ENCODE data around the gene PRKACG.
A peak's percentile ranks its signal among the peaks of the same experiment; 100 is the strongest.

PRKACG gene

GRCh38 chr9:68974901-68975300, 39.0 kb downstream of the PRKACG start:
- Histone ChIP-seq H2BK15ac (ENCODE audit: low read depth, poor library complexity, severe bottlenecking) (no peak overlapping the region), H3K27ac (ENCODE audit: low read length, poor library complexity, severe bottlenecking) (no peak overlapping the region), H2AFZ (ENCODE audit: low read depth, low read length) (no peak overlapping the region), H3K27me3 (ENCODE audit: control insufficient read depth in 1 of 2, insufficient read depth in 1 of 2, low read length in 2 of 2) (peaks cover 0 to 1% of the 10 kb centered on the region in 2 experiments), H3K4me2 (ENCODE audit: low read length, poor library complexity, severe bottlenecking) (no peak overlapping the region), H3K4ac (ENCODE audit: low read depth in 1 of 2, low read length in 2 of 2) (no peak overlapping the region), H4K91ac (ENCODE audit: low read length) (no peak overlapping the region), H3K4me3 (ENCODE audit: insufficient read depth in 1 of 2, low read depth in 1 of 2, low read length in 2 of 2) (no peak overlapping the region), H2BK5ac (ENCODE audit: low read depth, low read length, poor library complexity, severe bottlenecking) (no peak overlapping the region), H3K4me1 (ENCODE audit: control insufficient read depth, insufficient read depth, low read depth, low read length) (no peaks in the 10 kb centered on the region), H4K8ac (ENCODE audit: low read length) (peak overlapping the region; percentile 41), H3K18ac (ENCODE audit: low read depth in 1 of 2, low read length in 2 of 2) (peak overlapping the region in 1 of 2 experiments; percentile 21), H2BK120ac (ENCODE audit: low read depth, low read length) (peak overlapping the region; percentile 34), H3K23ac (ENCODE audit: low read length in 2 of 2) (no peak overlapping the region), H3K9ac (ENCODE audit: low read length) (no peak overlapping the region), H2AK5ac (ENCODE audit: low read length, severe bottlenecking) (no peak overlapping the region), H3K14ac (ENCODE audit: low read length in 2 of 2) (no peak overlapping the region), H2BK12ac (ENCODE audit: low read length in 2 of 2) (peak overlapping the region in 1 of 2 experiments; percentile 31), H3K9me3 (ENCODE audit: control insufficient read depth, low read length) (no peaks in the 10 kb centered on the region), H3K36me3 (ENCODE audit: control insufficient read depth in 1 of 2, insufficient read depth in 2 of 2, low read depth in 1 of 2, low read length in 2 of 2) (no peaks in the 10 kb centered on the region), H3K79me1 (replicated peaks; ENCODE audit: low read length, poor library complexity, severe bottlenecking) (no peaks in the 10 kb centered on the region)
- WGBS, result no CpG with 5 or more reads among the region's 3 CpGs
- no peak for DNase-seq

GRCh38 chr9:68974431-68974830, 39.5 kb downstream of the PRKACG start:
- no peak overlapping the region for H3K4ac ChIP-seq (ENCODE audit: low read depth in 1 of 2, low read length in 2 of 2)
- no peak overlapping the region for H2AK5ac ChIP-seq (ENCODE audit: low read length, severe bottlenecking)
- H3K36me3 ChIP-seq (ENCODE audit: control insufficient read depth in 1 of 2, insufficient read depth in 2 of 2, low read depth in 1 of 2, low read length in 2 of 2), result no peaks in the 10 kb centered on the region
- no peak overlapping the region for H3K27ac ChIP-seq (ENCODE audit: low read length, poor library complexity, severe bottlenecking)
- H3K14ac ChIP-seq (ENCODE audit: low read length in 2 of 2), result no peak overlapping the region
- H2BK5ac ChIP-seq (ENCODE audit: low read depth, low read length, poor library complexity, severe bottlenecking), result no peak overlapping the region
- no peak overlapping the region for H3K23ac ChIP-seq (ENCODE audit: low read length in 2 of 2)
- no peaks in the 10 kb centered on the region for H3K9me3 ChIP-seq (ENCODE audit: control insufficient read depth, low read length)
- no peak overlapping the region for H4K91ac ChIP-seq (ENCODE audit: low read length)
- no peaks in the 10 kb centered on the region for H3K27me3 ChIP-seq (ENCODE audit: control insufficient read depth in 1 of 2, insufficient read depth in 1 of 2, low read length in 2 of 2)
- DNase-seq, result no peak
- no peak overlapping the region for H3K4me3 ChIP-seq (ENCODE audit: insufficient read depth in 1 of 2, low read depth in 1 of 2, low read length in 2 of 2)
- no peak overlapping the region for H3K18ac ChIP-seq (ENCODE audit: low read depth in 1 of 2, low read length in 2 of 2)
- no peaks in the 10 kb centered on the region for H3K4me1 ChIP-seq (ENCODE audit: control insufficient read depth, insufficient read depth, low read depth, low read length)
- no peak overlapping the region for H4K8ac ChIP-seq (ENCODE audit: low read length)
- 86% methylated on average over 4 of the region's 5 CpGs for WGBS
- H2AFZ ChIP-seq (ENCODE audit: low read depth, low read length), result no peak overlapping the region
- no peak overlapping the region for H3K4me2 ChIP-seq (ENCODE audit: low read length, poor library complexity, severe bottlenecking)
- no peaks in the 10 kb centered on the region for H3K79me1 ChIP-seq (replicated peaks; ENCODE audit: low read length, poor library complexity, severe bottlenecking)
- no peak overlapping the region for H2BK120ac ChIP-seq (ENCODE audit: low read depth, low read length)
- H3K9ac ChIP-seq (ENCODE audit: low read length), result no peak overlapping the region
- H2BK12ac ChIP-seq (ENCODE audit: low read length in 2 of 2), result no peak overlapping the region
- no peak overlapping the region for H2BK15ac ChIP-seq (ENCODE audit: low read depth, poor library complexity, severe bottlenecking)

GRCh38 chr9:68973619-68974018, 40.3 kb downstream of the PRKACG start:
- Histone ChIP-seq H3K27me3 (ENCODE audit: control insufficient read depth in 1 of 2, insufficient read depth in 1 of 2, low read length in 2 of 2) (no peaks in the 10 kb centered on the region), H3K79me1 (replicated peaks; ENCODE audit: low read length, poor library complexity, severe bottlenecking) (no peaks in the 10 kb centered on the region), H3K14ac (ENCODE audit: low read length in 2 of 2) (no peak overlapping the region), H3K4me2 (ENCODE audit: low read length, poor library complexity, severe bottlenecking) (no peak overlapping the region), H2AK5ac (ENCODE audit: low read length, severe bottlenecking) (no peak overlapping the region), H3K4me3 (ENCODE audit: insufficient read depth in 1 of 2, low read depth in 1 of 2, low read length in 2 of 2) (no peak overlapping the region), H2BK12ac (ENCODE audit: low read length in 2 of 2) (no peak overlapping the region), H2AFZ (ENCODE audit: low read depth, low read length) (no peak overlapping the region), H3K18ac (ENCODE audit: low read depth in 1 of 2, low read length in 2 of 2) (peak overlapping the region in 1 of 2 experiments; percentile 18), H3K9ac (ENCODE audit: low read length) (no peak overlapping the region), H3K9me3 (ENCODE audit: control insufficient read depth, low read length) (no peaks in the 10 kb centered on the region), H4K91ac (ENCODE audit: low read length) (no peak overlapping the region), H3K23ac (ENCODE audit: low read length in 2 of 2) (no peak overlapping the region), H3K27ac (ENCODE audit: low read length, poor library complexity, severe bottlenecking) (no peak overlapping the region), H2BK120ac (ENCODE audit: low read depth, low read length) (no peak overlapping the region), H3K36me3 (ENCODE audit: control insufficient read depth in 1 of 2, insufficient read depth in 2 of 2, low read depth in 1 of 2, low read length in 2 of 2) (no peaks in the 10 kb centered on the region), H4K8ac (ENCODE audit: low read length) (no peak overlapping the region), H2BK5ac (ENCODE audit: low read depth, low read length, poor library complexity, severe bottlenecking) (no peak overlapping the region), H3K4me1 (ENCODE audit: control insufficient read depth, insufficient read depth, low read depth, low read length) (no peaks in the 10 kb centered on the region), H3K4ac (ENCODE audit: low read depth in 1 of 2, low read length in 2 of 2) (no peak overlapping the region), H2BK15ac (ENCODE audit: low read depth, poor library complexity, severe bottlenecking) (no peak overlapping the region)
- DNase-seq, result no peak
- WGBS, result 93% methylated on average over 3 of the region's 3 CpGs

GRCh38 chr9:68970151-68970550, 43.8 kb downstream of the PRKACG start:
- Histone ChIP-seq H3K27ac (ENCODE audit: low read length, poor library complexity, severe bottlenecking) (no peak overlapping the region), H3K23ac (ENCODE audit: low read length in 2 of 2) (no peak overlapping the region), H4K91ac (ENCODE audit: low read length) (no peak overlapping the region), H2BK15ac (ENCODE audit: low read depth, poor library complexity, severe bottlenecking) (no peak overlapping the region), H4K8ac (ENCODE audit: low read length) (no peak overlapping the region), H3K27me3 (ENCODE audit: control insufficient read depth in 1 of 2, insufficient read depth in 1 of 2, low read length in 2 of 2) (peaks cover 0 to 4% of the 10 kb centered on the region in 2 experiments), H3K9me3 (ENCODE audit: control insufficient read depth, low read length) (no peaks in the 10 kb centered on the region), H2BK12ac (ENCODE audit: low read length in 2 of 2) (no peak overlapping the region), H3K18ac (ENCODE audit: low read depth in 1 of 2, low read length in 2 of 2) (peak overlapping the region in 1 of 2 experiments; percentile 45), H3K14ac (ENCODE audit: low read length in 2 of 2) (no peak overlapping the region), H2BK5ac (ENCODE audit: low read depth, low read length, poor library complexity, severe bottlenecking) (no peak overlapping the region), H3K36me3 (ENCODE audit: control insufficient read depth in 1 of 2, insufficient read depth in 2 of 2, low read depth in 1 of 2, low read length in 2 of 2) (no peaks in the 10 kb centered on the region), H2AK5ac (ENCODE audit: low read length, severe bottlenecking) (no peak overlapping the region), H3K4me2 (ENCODE audit: low read length, poor library complexity, severe bottlenecking) (no peak overlapping the region), H3K4ac (ENCODE audit: low read depth in 1 of 2, low read length in 2 of 2) (no peak overlapping the region), H3K9ac (ENCODE audit: low read length) (no peak overlapping the region), H2BK120ac (ENCODE audit: low read depth, low read length) (no peak overlapping the region), H2AFZ (ENCODE audit: low read depth, low read length) (no peak overlapping the region), H3K79me1 (replicated peaks; ENCODE audit: low read length, poor library complexity, severe bottlenecking) (no peaks in the 10 kb centered on the region), H3K4me3 (ENCODE audit: insufficient read depth in 1 of 2, low read depth in 1 of 2, low read length in 2 of 2) (no peak overlapping the region), H3K4me1 (ENCODE audit: control insufficient read depth, insufficient read depth, low read depth, low read length) (no peaks in the 10 kb centered on the region)
- 77% methylated on average over 2 of the region's 2 CpGs for WGBS
- DNase-seq, result peak; percentile 17

Measured in mesenchymal stem cell (in vitro differentiated cells and primary cell).